A549 (cell line): ENCODE data around the gene FASTKD3. TPM values are rescaled to one million over a fixed set of nuclear protein-coding genes. Genes with fewer than 3 reads are reported as not detected.

ENCODE experiments used
- ATAC-seq, 2 experiments: fragments of 200-7000 bp in 1 of 2; fragments of >200 bp in 1 of 2; cut with Nextera tagmentation in 1 of 2; cut with Tn5 transposase in 1 of 2; 3 replicates each; pipeline versions ENCODE4 v1.8.0 to v1.9.1; 2018 to 2020; ENCODE audit warnings: mild to moderate bottlenecking in 1 of 2, moderate library complexity in 1 of 2
- CTCF ChIA-PET: fragments of 300-600 bp; sonication (Branson Sonifier 250); formaldehyde crosslinking; extraction: SDS; loops from one replicate; lab custom pipeline; 2021; ENCODE audit warnings: antibody characterized with exemption, inconsistent platforms; lab: Yijun Ruan, JAX
- POLR2A ChIA-PET: fragments of 350-600 bp; formaldehyde crosslinking; extraction: SDS; loops from one replicate; lab custom pipeline; 2021; ENCODE audit warnings: antibody characterized with exemption, inconsistent platforms; lab: Yijun Ruan, JAX
- DNase-seq, 2 experiments: peaks; one replicate each; pipeline versions ENCODE4 v3.0.0 to v3.0.0-alpha.2; 2011 to 2016; ENCODE audit warnings: low read depth in 1 of 2, low spot score in 1 of 2
- FAIRE-seq: peaks from 2 replicates; lab custom pipeline; 2011; peaks lifted over from hg19 to GRCh38; lab: Jason Lieb, UNC
- H3K27ac ChIP-seq, 2 experiments: fragments of >200 bp; sonication (Bioruptor Twin); formaldehyde crosslinking; 3 replicates each; pipeline ENCODE4 v1.5.1; 2016 to 2017
- H3K4me1 ChIP-seq: fragments of >200 bp; sonication (Bioruptor Twin); formaldehyde crosslinking; 3 replicates; pipeline ENCODE4 v1.6.1; 2016
- H3K4me2 ChIP-seq: fragments of >200 bp; sonication (Bioruptor Twin); formaldehyde crosslinking; 3 replicates; pipeline ENCODE4 v1.6.1; 2016
- H3K4me3 ChIP-seq: fragments of >200 bp; sonication (Bioruptor Twin); formaldehyde crosslinking; 3 replicates; pipeline ENCODE4 v1.5.1; 2016
- H3K9me3 ChIP-seq: fragments of >200 bp; sonication (Bioruptor Twin); formaldehyde crosslinking; 3 replicates; pipeline ENCODE4 v1.6.1; 2016
- ATOH8 ChIP-seq: fragments of 250-450 bp; sonication (Bioruptor Pico); IDR thresholded peaks from 2 replicates; pipeline ENCODE4 v1.5.0; 2020; ENCODE audit warnings: low read depth, mild to moderate bottlenecking, moderate library complexity
- BCL3 ChIP-seq: fragments of >200 bp; sonication (Bioruptor Twin); formaldehyde crosslinking; IDR thresholded peaks from 3 replicates; pipeline ENCODE4 v1.6.1; 2016
- BHLHE40 ChIP-seq: IDR thresholded peaks from 2 replicates; pipeline ENCODE4 v1.6.1; 2012; ENCODE audit warnings: low read depth, low read length, inconsistent platforms
- CBX2 ChIP-seq: fragments of 200-600 bp; sonication (generic); IDR thresholded peaks from 2 replicates; pipeline ENCODE4 v1.6.1; 2016; ENCODE audit warnings: low read depth, mild to moderate bottlenecking, borderline replicate concordance
- CHD2 ChIP-seq: fragments of 150-350 bp; IDR thresholded peaks from 2 replicates; pipeline ENCODE4 v1.6.1; 2014; ENCODE audit warnings: low read length; ENCODE audit not compliant: partially characterized antibody
- ESRRA ChIP-seq: fragments of 150-350 bp; IDR thresholded peaks from 2 replicates; pipeline ENCODE4 v1.6.1; 2014; ENCODE audit warnings: mild to moderate bottlenecking, low read length, borderline replicate concordance
- FOSL2 ChIP-seq, 2 experiments: fragments of 450-650 bp in 1 of 2; fragments of >200 bp in 1 of 2; sonication (Bioruptor Twin) in 1 of 2; formaldehyde crosslinking; IDR thresholded peaks; 2 replicates each; pipeline versions ENCODE4 v1.5.0 to v1.6.1; 2016 to 2020; ENCODE audit warnings: mild to moderate bottlenecking in 1 of 2, moderate library complexity in 1 of 2
- HDAC2 ChIP-seq: fragments of 200-600 bp; sonication (generic); IDR thresholded peaks from 2 replicates; pipeline ENCODE4 v1.6.1; 2016
- HES2 ChIP-seq: fragments of >200 bp; sonication (Bioruptor Twin); formaldehyde crosslinking; IDR thresholded peaks from 2 replicates; pipeline ENCODE4 v1.6.1; 2016
- HOXA7 ChIP-seq: fragments of 250-450 bp; sonication (Bioruptor Pico); IDR thresholded peaks from 2 replicates; pipeline ENCODE4 v1.5.0; 2020; ENCODE audit warnings: mild to moderate bottlenecking, moderate library complexity
- KDM1A ChIP-seq: fragments of 200-600 bp; sonication (generic); IDR thresholded peaks from 2 replicates; pipeline ENCODE4 v1.6.1; 2016; ENCODE audit warnings: low read depth, mild to moderate bottlenecking
- MAZ ChIP-seq: fragments of 150-350 bp; IDR thresholded peaks from 2 replicates; pipeline ENCODE4 v1.6.1; 2014; ENCODE audit warnings: antibody characterized with exemption, low read depth, low read length, borderline replicate concordance
- NPAS2 ChIP-seq: fragments of 250-450 bp; sonication (Bioruptor Pico); IDR thresholded peaks from 2 replicates; pipeline ENCODE4 v1.8.0; 2022; ENCODE audit warnings: mild to moderate bottlenecking, moderate library complexity, borderline replicate concordance
- NR3C1 ChIP-seq: fragments of >200 bp; sonication (Bioruptor Twin); formaldehyde crosslinking; IDR thresholded peaks from 3 replicates; pipeline ENCODE4 v1.6.1; 2017
- PBX3 ChIP-seq: IDR thresholded peaks from 2 replicates; pipeline ENCODE4 v1.6.1; 2012
- POLR2A ChIP-seq: IDR thresholded peaks from 2 replicates; pipeline ENCODE4 v1.6.1; 2012; ENCODE audit warnings: mild to moderate bottlenecking, low read length
- POLR2AphosphoS2 ChIP-seq: conservative IDR thresholded peaks from 2 replicates; pipeline ENCODE4 v1.6.1; 2012; ENCODE audit warnings: low read length, improper control_type of control experiment, inconsistent platforms
- REST ChIP-seq: fragments of 200-600 bp; sonication (generic); IDR thresholded peaks from 2 replicates; pipeline ENCODE4 v1.6.1; 2016; ENCODE audit warnings: antibody characterized with exemption, mild to moderate bottlenecking, moderate library complexity
- SMC3 ChIP-seq: fragments of >200 bp; sonication (Bioruptor Twin); formaldehyde crosslinking; IDR thresholded peaks from 3 replicates; pipeline ENCODE4 v1.6.1; 2018; ENCODE audit warnings: inconsistent platforms
- ZC3H11A ChIP-seq: fragments of 450-650 bp; IDR thresholded peaks from 2 replicates; pipeline ENCODE4 v1.6.1; 2014; ENCODE audit warnings: antibody characterized with exemption, mild to moderate bottlenecking
- ZNF302 ChIP-seq: fragments of 250-450 bp; sonication (Bioruptor Pico); IDR thresholded peaks from 2 replicates; pipeline ENCODE4 v1.9.0; 2021; ENCODE audit warnings: inconsistent platforms, mild to moderate bottlenecking, moderate library complexity
- WGBS: methylation state at CpG from one replicate; pipeline ENCODE4 v1.1.6; 2017; ENCODE audit errors: missing lambda C conversion rate; 5-methylcytosine and 5-hydroxymethylcytosine counted together
- polyA plus RNA-seq, 4 experiments: library from polyadenylated mRNA; depleted of rRNA in 3 of 4; stranded (reverse); fragments of >200 nt; fragmentation: RNase III in 1 of 4; extraction: RNeasy Plus Mini Kit Qiagen cat#74134 plus additional on column Dnase treatment in 1 of 4; gene quantifications; 2 replicates in 3 of 4; 3 replicates in 1 of 4; pipeline ENCODE4 v1.2.3, GENCODE V29; 2011 to 2017

The FASTKD3 gene
- polyA plus RNA-seq, 2 of the 4 experiments (the other 2 are of a cell fraction): 19.5 to 24.8 TPM

- TF ChIP-seq REST (no peak), FOSL2 (IDR thresholded peaks at IDR 0.05) (no peak), FOSL2 (CRISPR knock-in tag; IDR thresholded peaks at IDR 0.05) (peak; percentile 76), HES2 (no peak), PBX3 (no peak), CHD2 (no peak), KDM1A (no peak), POLR2AphosphoS2 (no peak)
- TF ChIP-seq, all 56 proteins: peak for 4
Measured at GRCh38 chr5:7897014-7897600, 28.3 kb upstream of the FASTKD3 start (continued).

DNA sequence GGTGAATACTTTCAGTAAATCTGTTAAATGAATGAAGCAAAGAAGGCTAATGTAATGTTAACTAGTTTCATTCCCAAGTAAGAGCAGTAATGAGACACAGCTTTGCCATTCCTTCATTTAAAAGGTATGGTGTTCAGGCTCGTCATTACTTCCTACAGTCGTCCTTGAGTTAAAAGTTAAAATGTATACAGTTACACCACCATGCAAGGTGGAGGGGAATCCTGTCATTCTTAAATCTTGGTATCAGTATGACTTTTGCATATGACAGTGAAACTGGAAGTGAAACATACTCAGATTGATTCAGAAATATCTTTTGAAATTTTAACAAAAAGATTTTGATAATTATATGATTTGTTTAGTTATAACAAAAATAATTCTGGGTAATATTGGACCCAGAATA is 26.0 kb upstream of the FASTKD3 start:
- Histone ChIP-seq H3K27ac (no peak overlapping the region), H3K4me3 (no peak overlapping the region), H3K4me1 (no peaks in the 10 kb centered on the region), H3K4me2 (no peak overlapping the region), H3K9me3 (no peaks in the 10 kb centered on the region)
- TF ChIP-seq NPAS2 (CRISPR knock-in tag) (no peak), ZNF302 (CRISPR knock-in tag) (no peak), NR3C1 (no peak), SMC3 (no peak), BHLHE40 (no peak), MAZ (no peak), HDAC2 (no peak), ATOH8 (no peak), HOXA7 (CRISPR knock-in tag) (no peak), ZC3H11A (no peak), BCL3 (no peak), ESRRA (no peak), CBX2 (no peak), POLR2A (no peak)
- WGBS: 91% methylated on average over 2 of the region's 2 CpGs
- POLR2A ChIA-PET: no interaction called here
- FAIRE-seq (no peak), DNase-seq (no peak), ATAC-seq (no peak)
- CTCF ChIA-PET: no interaction called here
